ENCODE measurements around the gene IL11. TPM values are rescaled to one million over a fixed set of nuclear protein-coding genes. Genes with fewer than 3 reads are reported as not detected.
A peak's percentile ranks its signal among the peaks of the same experiment; 100 is the strongest.

Gene IL11
- polyA plus RNA-seq, 2 of the 4 experiments (the other 2 are of a cell fraction): 52.4 to 100.0 TPM

DNA sequence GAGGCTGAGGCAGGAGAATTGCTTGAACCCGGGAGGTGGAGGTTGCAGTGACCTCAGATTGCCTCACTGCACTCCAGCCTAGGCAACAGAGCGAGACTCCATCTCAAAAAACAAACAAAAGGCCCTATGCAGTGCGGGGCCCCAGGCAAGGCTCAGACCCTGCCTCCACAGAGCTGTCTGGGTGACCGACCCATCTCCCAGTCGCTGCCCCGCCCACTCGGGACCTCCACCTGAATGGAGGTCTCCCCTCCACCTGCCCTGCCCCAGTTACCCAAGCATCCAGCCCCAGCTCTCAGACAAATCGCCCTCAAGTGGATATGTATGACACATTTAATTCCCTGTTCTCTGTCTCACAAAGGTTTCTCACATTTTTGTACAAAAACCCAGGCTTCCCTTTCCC is 5.0 kb downstream of the IL11 start:
- Histone ChIP-seq H3K4me3 (no peak overlapping the region), H3K4me1 (peaks cover 34% of the 10 kb centered on the region), H3K27ac (peak overlapping the region in 1 of 2 experiments; percentile 68; a peak in 3 of 6 replicates), H3K9me3 (no peaks in the 10 kb centered on the region), H3K4me2 (peak overlapping the region; percentile 93; the same call in 2 of the 3 replicates)
- no peak for ATAC-seq
- 0 out of 2 replicates have a peak, but pooled peaks have one; percentile 35 for TF ChIP-seq TFCP2L1 (CRISPR knock-in tag; IDR thresholded peaks at IDR 0.05)
- TF ChIP-seq PHF8 (IDR thresholded peaks at IDR 0.05; ENCODE audit: borderline replicate concordance, low read depth): no peak
- POLR2A ChIA-PET: no interaction called here
- DNase-seq (ENCODE audit: low read depth in 1 of 2, low spot score in 1 of 2): no peak
- CTCF ChIA-PET: interaction anchor here (0.8 to 14.8 kb wide), 4 partner anchors 15 to 73 kb away, joined by 3 to 105 read pairs (median 12); partner anchors contain the start of gene KMT5C
- no peak for FAIRE-seq
- WGBS (ENCODE audit: missing lambda C conversion rate): 85% methylated on average over 8 of the region's 8 CpGs

DNA sequence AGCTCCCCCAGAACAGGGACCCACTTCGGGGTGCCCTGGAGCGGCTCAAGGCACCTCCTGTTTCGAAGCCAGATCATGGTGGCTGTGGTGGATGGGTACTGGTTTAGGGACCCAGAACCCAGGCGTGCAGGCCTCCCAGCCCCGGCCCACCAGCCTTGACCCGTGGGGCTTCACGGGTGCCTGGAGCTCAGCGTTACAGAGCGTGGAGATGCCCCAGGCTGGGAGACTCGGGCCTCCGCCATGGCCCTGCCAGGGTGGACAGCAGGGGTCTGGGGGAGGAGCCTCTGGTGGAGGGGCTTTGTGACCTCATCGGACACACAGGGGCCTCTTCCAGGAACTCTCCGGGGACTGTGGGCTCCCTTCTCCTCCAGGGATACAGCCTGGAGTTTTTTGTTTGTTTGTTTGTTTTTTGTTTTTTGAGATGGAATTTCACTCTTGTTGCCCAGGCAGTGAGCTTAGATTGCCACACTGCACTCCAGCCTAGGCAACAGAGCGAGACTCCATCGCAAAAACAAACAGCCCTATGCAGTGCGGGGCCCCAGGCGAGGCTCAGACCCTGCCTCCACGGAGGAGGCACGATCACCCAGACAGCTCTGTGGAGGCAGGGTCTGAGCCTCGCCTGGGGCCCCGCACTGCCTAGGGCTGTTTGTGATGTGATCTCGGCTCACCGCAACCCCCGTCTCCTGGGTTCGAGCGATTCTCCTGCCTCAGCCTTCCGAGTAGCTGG is 7.1 kb downstream of the IL11 start, which contains the start of gene GARIN5B:
Gene GARIN5B (minus strand): TSS at position 271 of the 727 bp plus-strand sequence. CDS start 194 bp downstream, at position 77.
- ATAC-seq (peak; percentile 27 to 60), FAIRE-seq (no peak), DNase-seq (ENCODE audit: low read depth in 1 of 2, low spot score in 1 of 2) (no peak)
- Histone ChIP-seq H3K4me3 (no peak within 1 kb of the TSS), H3K4me1 (peaks cover 34% of the 10 kb centered on the region), H3K4me2 (no peak within 1 kb of the TSS), H3K27ac (peak within 1 kb of the TSS in 1 of 2 experiments; percentile 47; a peak in 3 of 6 replicates), H3K9me3 (no peaks in the 10 kb centered on the region)
- ChIA-PET CTCF (interaction anchor here (0.6 to 14.8 kb wide), 6 partner anchors 8 to 222 kb away, joined by 3 to 105 read pairs (median 8); partner anchors contain the start of gene TMEM238), POLR2A (interaction anchor here (0.6 to 2.0 kb wide), 3 partner anchors 10 to 1202 kb away, joined by 4 to 8 read pairs (median 5); no protein-coding TSS in a partner anchor)
- WGBS (ENCODE audit: missing lambda C conversion rate): 74% methylated on average over 23 of the region's 27 CpGs
- TF ChIP-seq TFCP2L1 (CRISPR knock-in tag; IDR thresholded peaks at IDR 0.05) (peak; percentile 69; the same call in 1 of the 2 replicates), FOSB (CRISPR knock-in tag; IDR thresholded peaks at IDR 0.05) (0 out of 2 replicates have a peak, but pooled peaks have one; percentile 50), HOXB5 (CRISPR knock-in tag; IDR thresholded peaks at IDR 0.05) (no peak)

DNA sequence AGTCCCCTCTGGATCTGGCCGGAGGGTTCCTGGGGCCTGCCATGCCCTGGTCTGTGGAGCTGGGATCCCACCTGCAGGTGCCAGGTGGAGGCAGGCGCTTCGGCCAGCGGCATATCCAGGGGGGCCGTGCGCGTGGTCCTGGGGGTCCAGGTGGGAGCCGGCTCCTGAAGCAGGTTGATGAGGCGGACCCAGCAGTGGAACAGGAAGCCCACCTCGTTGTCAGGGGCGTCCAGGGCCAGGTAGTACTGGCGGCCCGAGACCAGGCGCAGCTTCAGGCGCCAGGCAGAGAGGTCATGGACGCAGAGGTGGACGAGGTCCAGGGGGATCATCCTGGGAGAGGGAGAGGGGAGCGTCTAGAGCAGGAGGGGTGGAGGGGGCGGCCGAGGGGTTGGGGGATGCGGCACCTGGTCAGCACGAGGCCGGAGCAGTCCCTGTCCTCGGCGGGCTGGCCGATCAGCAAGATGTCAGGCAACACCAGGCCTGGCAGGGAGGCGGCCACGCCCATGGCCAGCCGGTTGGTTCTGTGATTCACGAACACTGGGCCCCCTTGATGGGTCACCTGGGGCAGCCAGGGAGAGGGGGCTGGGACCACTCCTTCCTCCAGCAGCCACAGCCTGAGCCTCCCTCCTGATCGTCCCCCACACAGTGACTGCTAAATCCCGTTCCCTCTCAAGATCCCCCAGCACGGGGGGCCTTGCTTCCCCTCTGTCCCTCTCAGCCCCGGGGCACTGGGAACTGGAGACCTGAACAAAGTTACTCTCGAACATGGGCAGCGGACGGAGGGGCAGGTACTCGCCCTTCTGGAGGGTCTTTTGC is 7.9 kb downstream of the IL11 start:
- FAIRE-seq (no peak), ATAC-seq (peak; percentile 26 to 31; a peak in 5 of 6 replicates), DNase-seq (ENCODE audit: low read depth in 1 of 2, low spot score in 1 of 2) (no peak)
- ChIA-PET CTCF (interaction anchor here (0.6 to 14.8 kb wide), 11 partner anchors 9 to 221 kb away, joined by 3 to 105 read pairs (median 3); partner anchors contain the start of gene TMEM238), POLR2A (interaction anchor here (2.0 kb wide), 1 partner anchor 45 kb away, joined by 4 read pairs; no protein-coding TSS in a partner anchor)
- H3K27ac ChIP-seq: peak overlapping the region in 1 of 2 experiments; percentile 47; a peak in 3 of 6 replicates
- peaks cover 34% of the 10 kb centered on the region for H3K4me1 ChIP-seq
- no peaks in the 10 kb centered on the region for H3K9me3 ChIP-seq
- H3K4me2 ChIP-seq: no peak overlapping the region
- no peak overlapping the region for H3K4me3 ChIP-seq
- TF ChIP-seq POLR2AphosphoS2 (conservative IDR thresholded peaks at IDR 0.05; ENCODE audit: low read length) (no peak), KDM5A (IDR thresholded peaks at IDR 0.05) (no peak), ELK1 (IDR thresholded peaks at IDR 0.05; ENCODE audit: low read depth, low read length) (no peak), RARB (CRISPR knock-in tag; IDR thresholded peaks at IDR 0.05) (no peak), REST (IDR thresholded peaks at IDR 0.05) (no peak), TFCP2L1 (CRISPR knock-in tag; IDR thresholded peaks at IDR 0.05) (no peak), HDAC2 (IDR thresholded peaks at IDR 0.05) (no peak), ESRRA (IDR thresholded peaks at IDR 0.05; ENCODE audit: borderline replicate concordance, low read length) (no peak), SREBF2 (IDR thresholded peaks at IDR 0.05) (no peak), CBX8 (IDR thresholded peaks at IDR 0.05) (no peak), HMGXB4 (CRISPR knock-in tag; IDR thresholded peaks at IDR 0.05; ENCODE audit: borderline replicate concordance) (no peak), ZSCAN20 (CRISPR knock-in tag; IDR thresholded peaks at IDR 0.05) (no peak), RNF2 (IDR thresholded peaks at IDR 0.05; ENCODE audit: borderline replicate concordance, low read depth) (no peak), PHF8 (IDR thresholded peaks at IDR 0.05; ENCODE audit: borderline replicate concordance, low read depth) (no peak), CTCF (IDR thresholded peaks at IDR 0.05) (no peak), RAD21 (conservative IDR thresholded peaks at IDR 0.05 in 1 of 2, IDR thresholded peaks at IDR 0.05 in 1 of 2) (no peak)
- WGBS (ENCODE audit: missing lambda C conversion rate): 78% methylated on average over 29 of the region's 38 CpGs
